Esophagus (tissue), 2 donors: Measurements from ENCODE around the gene CCDC142. TPM values are rescaled to one million over a fixed set of nuclear protein-coding genes. Genes with fewer than 3 reads are reported as not detected.

Source experiments
- H3K27ac ChIP-seq, 2 donors: one replicate each; pipeline ENCODE4 v1.5.1; 2013; ENCODE audit warnings: low read depth in 2 of 2, mild to moderate bottlenecking in 2 of 2, inconsistent platforms in 1 of 2, low read length in 1 of 2, moderate library complexity in 1 of 2
- H3K27me3 ChIP-seq, 2 donors: one replicate each; pipeline ENCODE4 v1.6.1; 2013; ENCODE audit warnings: low read length in 2 of 2, control low read depth in 1 of 2, mild to moderate bottlenecking in 1 of 2; ENCODE audit not compliant: insufficient read depth in 2 of 2, control insufficient read depth in 1 of 2
- H3K36me3 ChIP-seq, 2 donors: one replicate each; pipeline ENCODE4 v1.6.1; 2013; ENCODE audit warnings: low read length in 1 of 2; ENCODE audit not compliant: control insufficient read depth in 2 of 2, insufficient read depth in 2 of 2
- H3K4me1 ChIP-seq, 2 donors: one replicate each; pipeline ENCODE4 v1.6.1; 2013; ENCODE audit warnings: low read length in 1 of 2; ENCODE audit not compliant: control insufficient read depth in 2 of 2, insufficient read depth in 2 of 2
- H3K4me3 ChIP-seq, 2 donors: one replicate each; pipeline ENCODE4 v1.5.1; 2013; ENCODE audit warnings: low read length in 2 of 2, mild to moderate bottlenecking in 2 of 2, low read depth in 1 of 2, moderate library complexity in 1 of 2
- H3K9me3 ChIP-seq, 2 donors: one replicate each; pipeline ENCODE4 v1.6.1; 2013; ENCODE audit warnings: mild to moderate bottlenecking in 2 of 2, low read depth in 1 of 2, low read length in 1 of 2, moderate library complexity in 1 of 2; ENCODE audit not compliant: control insufficient read depth in 2 of 2, insufficient read depth in 1 of 2
- WGBS, 2 donors: extraction: QIAGEN DNeasy Blood & Tissue Kit; methylation state at CpG; one replicate each; pipeline ENCODE4 v1.1.7; 2013; 5-methylcytosine and 5-hydroxymethylcytosine counted together
- polyA plus RNA-seq, 2 donors: library from polyadenylated mRNA; stranded (reverse); fragments of 200-250 nt; gene quantifications; one replicate each; pipeline ENCODE4 v1.2.3, GENCODE V29; 2013
- donor health status: healthy with polysubstance abuse.
- donor health status: Bipolar disorder and iron deficiency.

CCDC142 gene
- polyA plus RNA-seq, 2 donors = 4.3 to 10.3 TPM

DNA sequence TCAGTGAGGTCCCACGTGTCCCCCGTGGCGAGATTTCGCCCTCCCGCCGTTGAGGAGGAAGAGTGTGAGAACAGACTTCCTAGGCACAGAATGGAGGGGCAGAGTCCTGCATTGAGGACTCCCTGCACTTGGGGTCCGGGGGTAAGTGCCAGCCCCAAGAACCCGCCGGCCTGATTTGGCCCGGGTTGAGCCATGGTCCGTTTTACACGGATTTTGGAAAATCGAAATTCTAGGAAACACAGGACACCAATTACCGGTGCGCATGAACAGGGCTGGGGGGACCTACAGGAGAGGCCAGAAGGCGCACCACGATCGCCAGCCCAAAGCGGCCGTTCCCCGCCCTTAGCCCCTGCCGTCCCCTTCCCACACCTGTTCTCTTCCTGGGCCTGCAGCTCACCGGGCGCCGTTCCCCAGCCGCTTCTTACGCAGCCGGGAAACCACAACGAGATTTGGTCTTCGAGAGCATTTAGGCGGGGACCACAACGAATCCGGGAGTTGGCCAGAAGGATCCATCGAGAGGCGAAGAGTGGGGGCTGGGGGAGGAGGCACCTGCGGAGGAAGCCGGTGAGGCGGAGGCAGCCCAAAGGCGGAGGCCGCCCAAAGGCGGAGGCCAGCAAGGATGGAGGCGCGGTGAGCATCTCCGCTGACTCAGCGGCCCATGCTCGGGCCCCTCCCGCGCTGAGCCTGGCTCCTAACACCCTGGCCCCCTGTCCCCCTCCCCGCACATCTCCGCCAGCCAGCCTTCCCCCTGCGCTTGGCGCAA lies 31.0 kb upstream of the CCDC142 start:
- H3K27ac ChIP-seq = no peak overlapping the region
- no peaks in the 10 kb centered on the region for H3K36me3 ChIP-seq
- 8 to 10% methylated on average over 46 to 52 of the region's 52 CpGs for WGBS, 2 donors
- H3K9me3 ChIP-seq = peaks cover 0 to 8% of the 10 kb centered on the region in 2 donors
- H3K4me1 ChIP-seq = peaks cover 18 to 20% of the 10 kb centered on the region in 2 donors
- peaks cover 4 to 34% of the 10 kb centered on the region in 2 donors for H3K27me3 ChIP-seq
- no peak overlapping the region for H3K4me3 ChIP-seq

DNA sequence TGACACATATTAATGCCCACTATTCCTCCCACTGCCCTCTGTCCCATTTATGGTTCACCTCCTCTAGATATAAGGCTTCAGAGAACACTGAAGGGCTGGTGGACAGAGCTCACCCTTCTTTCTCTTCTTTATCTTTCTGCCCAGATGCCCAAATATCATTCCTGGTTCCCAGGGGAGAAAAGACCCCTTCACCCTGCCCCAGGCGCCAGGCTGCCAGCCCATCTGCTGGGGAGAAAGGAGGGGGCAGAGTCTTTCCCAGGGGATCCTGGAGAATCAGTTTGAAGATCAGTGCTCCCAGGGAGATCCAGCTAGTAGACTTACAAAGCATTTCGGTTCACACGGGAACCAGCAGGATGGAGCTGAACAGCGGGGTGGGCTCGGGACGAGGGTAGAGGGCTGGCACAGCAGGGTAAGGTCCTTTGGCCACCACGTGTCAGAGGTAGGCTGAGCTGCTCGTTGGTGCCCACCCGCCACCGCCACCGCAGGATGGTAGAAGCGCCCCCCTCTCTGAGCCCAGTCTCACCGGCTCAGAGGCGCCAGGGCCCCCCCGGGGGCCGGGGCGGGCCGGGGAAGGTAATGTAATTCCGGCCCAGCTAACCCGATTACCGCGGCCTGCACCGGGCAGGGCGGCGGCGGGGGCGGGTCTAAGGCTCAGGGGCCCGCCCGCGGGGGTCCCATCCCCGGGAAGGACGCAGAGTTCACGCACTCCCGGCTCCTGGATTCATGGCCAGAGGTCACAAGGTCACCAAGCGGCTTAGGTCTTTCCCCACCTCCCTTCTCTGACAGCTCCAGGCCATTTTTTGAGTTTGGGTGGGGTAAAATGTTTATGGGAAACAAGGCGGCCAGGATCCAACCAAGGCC lies 30.2 kb upstream of the CCDC142 start:
- 13% methylated on average over 35 to 36 of the region's 36 CpGs for WGBS, 2 donors
- Histone ChIP-seq H3K27ac (no peak overlapping the region), H3K4me1 (peaks cover 18 to 20% of the 10 kb centered on the region in 2 donors), H3K9me3 (peaks cover 0 to 8% of the 10 kb centered on the region in 2 donors), H3K36me3 (no peaks in the 10 kb centered on the region), H3K27me3 (peaks cover 4 to 34% of the 10 kb centered on the region in 2 donors), H3K4me3 (no peak overlapping the region)

DNA sequence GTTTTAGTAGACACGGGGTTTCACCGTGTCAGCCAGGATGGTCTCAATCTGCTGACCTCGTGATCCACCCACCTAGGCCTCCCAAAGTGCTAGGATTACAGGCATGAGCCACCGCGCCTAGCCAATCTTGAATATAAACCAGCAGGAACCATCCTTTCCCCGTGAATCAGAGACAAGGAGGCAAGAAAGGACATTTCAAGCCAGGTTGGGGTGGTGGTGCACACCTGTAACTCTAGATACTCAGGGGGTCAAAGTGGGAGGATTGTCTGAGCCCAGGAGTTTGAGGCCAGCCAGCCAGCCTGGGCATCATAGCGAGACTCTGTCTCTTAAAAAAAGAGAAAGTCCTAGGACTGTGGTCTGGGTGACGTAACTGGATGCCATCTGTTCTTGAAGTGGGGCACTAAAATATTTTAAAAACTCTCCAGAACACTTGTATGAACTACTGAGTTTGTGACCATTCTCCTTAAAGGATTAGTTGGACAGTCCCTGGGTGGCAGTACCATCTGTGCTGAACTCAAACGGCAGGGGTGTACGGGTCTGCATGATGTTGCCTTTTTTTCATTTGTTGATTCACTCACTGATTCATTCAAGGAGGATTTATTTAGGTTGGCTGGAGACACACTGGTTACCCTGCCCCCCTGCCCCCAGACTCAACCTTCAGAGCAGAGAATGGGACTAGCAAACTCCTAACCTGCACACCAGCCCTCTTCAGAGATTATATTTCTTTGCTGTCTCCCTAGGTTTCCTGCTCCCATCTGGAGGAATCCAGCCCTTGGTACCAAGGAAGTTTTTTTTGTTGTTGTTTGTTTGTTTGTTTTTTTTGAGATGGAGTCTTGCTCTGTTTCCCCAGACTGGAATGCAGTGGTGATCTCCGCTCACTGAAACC lies 28.5 kb upstream of the CCDC142 start:
- peaks cover 4 to 30% of the 10 kb centered on the region in 2 donors for H3K27me3 ChIP-seq
- no peak overlapping the region for H3K27ac ChIP-seq
- no peak overlapping the region for H3K4me3 ChIP-seq
- peaks cover 18 to 22% of the 10 kb centered on the region in 2 donors for H3K4me1 ChIP-seq
- WGBS, 2 donors = 40 to 44% methylated on average over 11 of the region's 11 CpGs
- no peaks in the 10 kb centered on the region for H3K36me3 ChIP-seq
- peaks cover 0 to 8% of the 10 kb centered on the region in 2 donors for H3K9me3 ChIP-seq

DNA sequence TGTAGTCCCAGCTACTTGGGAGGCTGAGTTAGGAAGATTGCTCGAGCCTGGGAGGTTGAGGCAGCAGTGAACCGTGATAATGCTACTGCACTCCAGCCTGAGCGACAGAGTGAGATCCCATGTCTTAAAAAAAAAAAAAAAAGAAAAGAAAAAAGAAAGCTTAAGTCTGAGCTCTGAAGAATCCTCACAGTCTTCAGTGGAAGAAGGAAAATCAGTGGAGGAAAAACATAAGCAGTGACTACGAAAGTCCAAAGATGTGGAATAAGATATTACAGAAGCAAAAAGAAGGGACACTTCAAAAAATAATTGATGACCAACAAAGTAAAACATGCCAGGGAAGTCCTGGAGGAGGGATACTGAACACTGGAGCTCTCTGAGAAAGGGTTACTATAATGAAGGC lies 27.5 kb upstream of the CCDC142 start:
- Histone ChIP-seq H3K36me3 (peaks cover 0 to 5% of the 10 kb centered on the region in 2 donors), H3K9me3 (peaks cover 0 to 6% of the 10 kb centered on the region in 2 donors), H3K4me1 (peaks cover 8 to 17% of the 10 kb centered on the region in 2 donors), H3K27ac (no peak overlapping the region), H3K4me3 (no peak overlapping the region), H3K27me3 (peaks cover 4 to 20% of the 10 kb centered on the region in 2 donors)
- 84 to 92% methylated on average over 4 of the region's 4 CpGs for WGBS, 2 donors

DNA sequence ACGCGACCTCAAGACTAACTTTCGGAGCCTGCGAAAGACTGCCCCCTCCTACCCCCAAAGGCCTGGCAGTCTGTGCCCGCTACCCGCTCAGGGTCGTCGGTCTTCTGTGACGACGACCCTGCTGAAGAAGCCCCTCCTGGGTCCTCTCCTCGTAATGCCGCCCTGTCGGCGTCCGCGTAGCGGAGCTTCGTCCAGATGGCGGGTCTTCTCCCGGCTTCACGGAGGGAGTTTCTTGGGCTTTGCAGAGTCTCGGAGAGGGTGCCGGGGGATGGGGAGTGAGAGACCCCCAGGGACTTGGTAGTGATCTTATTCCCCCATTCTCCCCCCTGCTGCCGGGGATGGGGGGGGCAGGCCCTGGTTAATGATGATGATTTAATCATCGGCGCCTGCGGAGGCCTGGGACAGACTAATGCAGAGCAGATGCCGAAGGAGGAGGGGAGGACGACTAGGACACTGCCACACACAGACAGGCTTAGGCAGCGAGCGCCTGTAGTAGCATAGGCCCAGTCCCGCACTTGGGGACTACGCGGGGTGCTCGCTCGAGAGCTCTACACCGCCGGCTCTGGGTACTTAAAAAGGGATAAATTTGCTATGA lies 25.2 kb upstream of the CCDC142 start:
- Histone ChIP-seq H3K27ac (peak overlapping the region; percentile 99 to 100), H3K27me3 (peaks cover 1 to 4% of the 10 kb centered on the region in 2 donors), H3K9me3 (peaks cover 0 to 3% of the 10 kb centered on the region in 2 donors), H3K4me1 (peaks cover 0 to 11% of the 10 kb centered on the region in 2 donors), H3K36me3 (peaks cover 0 to 8% of the 10 kb centered on the region in 2 donors), H3K4me3 (peak overlapping the region; percentile 92 to 94)
- WGBS, 2 donors = 10 to 12% methylated on average over 38 of the region's 38 CpGs

DNA sequence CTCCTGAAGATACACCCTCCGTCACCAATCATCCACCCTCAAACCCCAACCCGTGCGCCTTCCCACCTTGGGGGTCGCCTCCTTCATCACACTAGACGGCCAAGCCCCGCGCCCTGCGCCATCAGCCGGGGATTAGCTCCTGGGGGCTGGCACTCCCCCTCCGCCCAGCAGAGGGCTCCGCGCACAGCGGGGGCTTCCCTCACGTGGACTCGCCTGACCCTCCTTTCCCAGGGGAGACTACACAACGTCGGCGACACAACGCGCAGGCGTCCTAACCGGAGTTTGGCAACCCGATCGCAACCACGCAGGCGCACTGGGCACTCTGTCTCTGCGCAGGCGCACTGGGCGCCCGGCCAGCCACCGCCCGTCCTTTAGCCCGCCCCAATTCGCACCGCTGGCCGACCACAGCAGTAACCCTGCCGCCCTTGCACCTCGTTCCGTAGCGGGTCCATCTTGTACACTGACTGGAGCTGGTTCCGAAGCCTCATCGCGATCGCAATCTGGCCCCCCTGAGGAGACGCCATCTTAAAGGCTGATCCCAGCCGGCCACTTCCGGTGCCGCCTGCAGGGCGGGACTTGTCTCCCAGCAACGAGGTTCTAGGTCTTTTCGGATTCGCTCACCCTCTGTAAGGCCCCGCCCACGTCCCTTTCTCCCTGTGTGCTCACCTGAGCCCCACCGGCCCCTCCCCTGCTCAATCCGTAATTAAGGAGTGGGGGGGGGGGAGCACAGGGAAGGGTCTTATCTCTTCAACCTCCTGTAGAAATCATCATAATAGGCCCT lies 24.5 kb upstream of the CCDC142 start, which contains the start of gene PCGF1:
Gene PCGF1, minus strand, starts transcription at position 551 of the 781 bp plus-strand sequence. Its CDS starts 27 bp downstream, at position 524.
- H3K27ac ChIP-seq = peak within 1 kb of the TSS; percentile 99 to 100
- WGBS, 2 donors = 0 to 1% methylated on average over 53 to 56 of the region's 56 CpGs
- H3K9me3 ChIP-seq = no peaks in the 10 kb centered on the region
- no peaks in the 10 kb centered on the region for H3K27me3 ChIP-seq
- H3K4me1 ChIP-seq = peaks cover 0 to 11% of the 10 kb centered on the region in 2 donors
- H3K4me3 ChIP-seq = peak within 1 kb of the TSS; percentile 92 to 94
- H3K36me3 ChIP-seq = peaks cover 0 to 8% of the 10 kb centered on the region in 2 donors

DNA sequence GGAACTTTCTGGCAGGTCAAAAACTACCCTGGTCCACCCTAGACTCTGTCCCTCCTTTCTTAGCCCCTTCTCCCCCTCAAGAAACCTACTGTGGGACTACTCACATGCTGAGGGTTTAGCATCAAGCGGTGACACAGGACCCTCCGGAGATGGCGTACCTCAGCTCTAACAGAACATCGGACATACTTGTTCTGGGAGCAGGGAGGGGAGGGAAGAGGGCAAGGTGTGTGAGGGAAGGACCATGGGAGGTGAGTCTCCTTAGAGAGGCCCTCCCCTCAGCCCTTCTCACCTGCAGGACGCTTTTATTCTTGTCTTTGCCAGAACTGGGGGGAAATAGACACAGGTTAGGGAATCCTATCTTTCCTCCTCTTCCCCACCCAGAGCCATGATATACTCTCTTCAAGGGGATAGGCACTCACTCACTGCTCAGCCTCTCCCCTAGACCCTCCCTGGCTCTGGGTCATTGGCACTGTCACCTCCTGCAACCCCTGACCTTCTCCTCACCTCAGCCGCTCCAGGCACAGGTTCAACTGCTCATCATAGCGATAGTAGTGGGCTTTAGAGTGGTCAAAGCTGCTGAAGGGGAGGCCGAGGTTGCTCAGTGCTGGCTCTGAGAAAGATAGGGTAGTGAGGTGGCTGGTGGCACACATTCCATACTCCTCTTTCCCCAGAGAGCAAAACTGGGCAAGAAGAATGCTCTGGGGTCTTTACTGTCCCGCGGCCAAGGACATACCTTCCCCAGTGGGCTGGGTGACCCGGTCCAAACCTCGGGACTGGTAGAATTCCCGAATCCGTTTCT lies 22.8 kb upstream of the CCDC142 start:
- H3K9me3 ChIP-seq = no peaks in the 10 kb centered on the region
- no peak overlapping the region for H3K27ac ChIP-seq
- H3K36me3 ChIP-seq = peaks cover 0 to 8% of the 10 kb centered on the region in 2 donors
- H3K27me3 ChIP-seq = no peaks in the 10 kb centered on the region
- WGBS, 2 donors = 94 to 95% methylated on average over 14 of the region's 14 CpGs
- peaks cover 3 to 11% of the 10 kb centered on the region in 2 donors for H3K4me1 ChIP-seq
- no peak overlapping the region for H3K4me3 ChIP-seq

DNA sequence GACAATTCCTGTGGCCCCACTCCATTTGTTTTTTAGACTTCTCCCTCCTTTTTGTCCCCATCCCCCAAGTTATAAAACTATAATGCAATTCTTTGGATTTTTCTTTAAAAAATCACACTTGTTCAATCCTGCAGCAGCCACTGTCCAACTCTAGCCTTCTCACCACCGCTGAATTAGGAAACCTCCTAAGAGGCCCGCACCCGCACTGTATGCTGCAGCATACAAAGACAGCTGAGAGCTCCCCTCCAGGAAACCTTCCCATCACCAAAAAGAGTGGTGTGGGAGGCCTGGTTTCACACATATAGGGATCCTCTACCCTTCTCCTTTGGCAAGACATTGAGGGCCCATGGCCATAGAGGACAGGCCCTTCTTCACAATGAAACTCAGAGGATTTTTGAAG lies 21.8 kb upstream of the CCDC142 start:
- no peak overlapping the region for H3K27ac ChIP-seq
- H3K9me3 ChIP-seq = no peaks in the 10 kb centered on the region
- H3K27me3 ChIP-seq = peaks cover 0 to 9% of the 10 kb centered on the region in 2 donors
- H3K4me3 ChIP-seq = no peak overlapping the region
- 91 to 94% methylated on average over 3 of the region's 3 CpGs for WGBS, 2 donors
- peaks cover 3 to 11% of the 10 kb centered on the region in 2 donors for H3K4me1 ChIP-seq
- H3K36me3 ChIP-seq = peaks cover 0 to 8% of the 10 kb centered on the region in 2 donors
